B cell (primary cell): Measurements from ENCODE around the gene COG1.
A peak's percentile ranks its signal among the peaks of the same experiment; 100 is the strongest.

ENCODE experiments used
- EZH2 ChIP-seq: IDR thresholded peaks from 2 replicates; pipeline ENCODE4 v1.6.1; 2012; ENCODE audit warnings: borderline replicate concordance, low read depth, mild to moderate bottlenecking, moderate library complexity, low read length; ENCODE audit not compliant: insufficient read depth, poor library complexity, severe bottlenecking
- TF ChIP-seq, protein P1 (sequence below): fragments of 200-600 bp; IDR thresholded peaks from one replicate; pipeline ENCODE4 v1.8.0; 2022; ENCODE audit warnings: antibody characterized with exemption, mild to moderate bottlenecking

DNA sequence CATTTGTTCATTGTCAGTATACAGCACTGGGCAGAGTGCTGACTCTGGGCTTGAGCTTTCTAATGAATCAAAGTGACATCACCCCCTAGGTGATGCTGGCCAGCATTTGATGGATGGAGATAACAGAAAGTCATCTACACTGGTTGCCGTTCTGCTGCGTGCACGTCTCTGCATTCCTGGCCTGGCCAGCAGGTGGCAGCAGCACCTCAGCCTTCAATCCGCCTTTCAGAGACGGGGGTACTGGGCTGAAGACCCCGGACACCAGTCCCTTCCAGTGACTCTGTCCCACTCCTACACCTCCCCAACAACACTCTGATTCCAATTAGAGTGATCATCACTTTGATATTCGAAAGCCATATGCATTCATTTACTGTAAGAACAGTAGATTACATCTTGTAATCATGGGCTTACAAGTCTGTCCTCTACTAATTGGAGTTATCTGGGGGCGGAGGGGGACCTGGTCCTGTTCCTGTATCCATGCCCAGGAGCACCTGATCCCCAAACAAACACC is 62.9 kb downstream of the COG1 start:
- TF ChIP-seq, protein P1, sequence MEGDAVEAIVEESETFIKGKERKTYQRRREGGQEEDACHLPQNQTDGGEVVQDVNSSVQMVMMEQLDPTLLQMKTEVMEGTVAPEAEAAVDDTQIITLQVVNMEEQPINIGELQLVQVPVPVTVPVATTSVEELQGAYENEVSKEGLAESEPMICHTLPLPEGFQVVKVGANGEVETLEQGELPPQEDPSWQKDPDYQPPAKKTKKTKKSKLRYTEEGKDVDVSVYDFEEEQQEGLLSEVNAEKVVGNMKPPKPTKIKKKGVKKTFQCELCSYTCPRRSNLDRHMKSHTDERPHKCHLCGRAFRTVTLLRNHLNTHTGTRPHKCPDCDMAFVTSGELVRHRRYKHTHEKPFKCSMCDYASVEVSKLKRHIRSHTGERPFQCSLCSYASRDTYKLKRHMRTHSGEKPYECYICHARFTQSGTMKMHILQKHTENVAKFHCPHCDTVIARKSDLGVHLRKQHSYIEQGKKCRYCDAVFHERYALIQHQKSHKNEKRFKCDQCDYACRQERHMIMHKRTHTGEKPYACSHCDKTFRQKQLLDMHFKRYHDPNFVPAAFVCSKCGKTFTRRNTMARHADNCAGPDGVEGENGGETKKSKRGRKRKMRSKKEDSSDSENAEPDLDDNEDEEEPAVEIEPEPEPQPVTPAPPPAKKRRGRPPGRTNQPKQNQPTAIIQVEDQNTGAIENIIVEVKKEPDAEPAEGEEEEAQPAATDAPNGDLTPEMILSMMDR, result peak; percentile 99
- no peak for TF ChIP-seq EZH2
